Measurements from ENCODE around the gene PRPF6. TPM values are rescaled to one million over a fixed set of nuclear protein-coding genes. Genes with fewer than 3 reads are reported as not detected.
A peak's percentile ranks its signal among the peaks of the same experiment; 100 is the strongest.

PRPF6 gene
- total and polyA plus RNA-seq, 2 of the 13 experiments (the other 11 are each of a cell fraction or from before 2014, with no cell fraction given), result 63.7 to 101 TPM

DNA sequence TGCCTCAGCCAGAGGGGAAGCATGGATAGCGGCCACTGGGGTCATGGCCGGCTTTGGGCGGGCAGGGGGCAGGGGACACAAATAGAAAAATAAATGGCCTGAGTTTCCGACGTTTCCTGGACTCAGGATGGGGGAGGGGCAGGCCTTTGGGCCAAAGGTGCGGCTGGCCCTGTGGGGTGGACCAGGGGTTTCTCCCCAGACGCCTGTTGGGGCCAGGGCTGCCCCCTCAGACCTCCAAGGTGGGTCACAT is 75.6 kb downstream of the PRPF6 start (continued):
- TF ChIP-seq, protein P1, sequence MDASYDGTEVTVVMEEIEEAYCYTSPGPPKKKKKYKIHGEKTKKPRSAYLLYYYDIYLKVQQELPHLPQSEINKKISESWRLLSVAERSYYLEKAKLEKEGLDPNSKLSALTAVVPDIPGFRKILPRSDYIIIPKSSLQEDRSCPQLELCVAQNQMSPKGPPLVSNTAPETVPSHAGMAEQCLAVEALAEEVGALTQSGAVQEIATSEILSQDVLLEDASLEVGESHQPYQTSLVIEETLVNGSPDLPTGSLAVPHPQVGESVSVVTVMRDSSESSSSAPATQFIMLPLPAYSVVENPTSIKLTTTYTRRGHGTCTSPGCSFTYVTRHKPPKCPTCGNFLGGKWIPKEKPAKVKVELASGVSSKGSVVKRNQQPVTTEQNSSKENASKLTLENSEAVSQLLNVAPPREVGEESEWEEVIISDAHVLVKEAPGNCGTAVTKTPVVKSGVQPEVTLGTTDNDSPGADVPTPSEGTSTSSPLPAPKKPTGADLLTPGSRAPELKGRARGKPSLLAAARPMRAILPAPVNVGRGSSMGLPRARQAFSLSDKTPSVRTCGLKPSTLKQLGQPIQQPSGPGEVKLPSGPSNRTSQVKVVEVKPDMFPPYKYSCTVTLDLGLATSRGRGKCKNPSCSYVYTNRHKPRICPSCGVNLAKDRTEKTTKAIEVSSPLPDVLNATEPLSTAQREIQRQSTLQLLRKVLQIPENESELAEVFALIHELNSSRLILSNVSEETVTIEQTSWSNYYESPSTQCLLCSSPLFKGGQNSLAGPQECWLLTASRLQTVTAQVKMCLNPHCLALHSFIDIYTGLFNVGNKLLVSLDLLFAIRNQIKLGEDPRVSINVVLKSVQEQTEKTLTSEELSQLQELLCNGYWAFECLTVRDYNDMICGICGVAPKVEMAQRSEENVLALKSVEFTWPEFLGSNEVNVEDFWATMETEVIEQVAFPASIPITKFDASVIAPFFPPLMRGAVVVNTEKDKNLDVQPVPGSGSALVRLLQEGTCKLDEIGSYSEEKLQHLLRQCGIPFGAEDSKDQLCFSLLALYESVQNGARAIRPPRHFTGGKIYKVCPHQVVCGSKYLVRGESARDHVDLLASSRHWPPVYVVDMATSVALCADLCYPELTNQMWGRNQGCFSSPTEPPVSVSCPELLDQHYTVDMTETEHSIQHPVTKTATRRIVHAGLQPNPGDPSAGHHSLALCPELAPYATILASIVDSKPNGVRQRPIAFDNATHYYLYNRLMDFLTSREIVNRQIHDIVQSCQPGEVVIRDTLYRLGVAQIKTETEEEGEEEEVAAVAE (CRISPR knock-in tag; IDR thresholded peaks at IDR 0.05; ENCODE audit: borderline replicate concordance), result no peak
- TF ChIP-seq, protein P2, sequence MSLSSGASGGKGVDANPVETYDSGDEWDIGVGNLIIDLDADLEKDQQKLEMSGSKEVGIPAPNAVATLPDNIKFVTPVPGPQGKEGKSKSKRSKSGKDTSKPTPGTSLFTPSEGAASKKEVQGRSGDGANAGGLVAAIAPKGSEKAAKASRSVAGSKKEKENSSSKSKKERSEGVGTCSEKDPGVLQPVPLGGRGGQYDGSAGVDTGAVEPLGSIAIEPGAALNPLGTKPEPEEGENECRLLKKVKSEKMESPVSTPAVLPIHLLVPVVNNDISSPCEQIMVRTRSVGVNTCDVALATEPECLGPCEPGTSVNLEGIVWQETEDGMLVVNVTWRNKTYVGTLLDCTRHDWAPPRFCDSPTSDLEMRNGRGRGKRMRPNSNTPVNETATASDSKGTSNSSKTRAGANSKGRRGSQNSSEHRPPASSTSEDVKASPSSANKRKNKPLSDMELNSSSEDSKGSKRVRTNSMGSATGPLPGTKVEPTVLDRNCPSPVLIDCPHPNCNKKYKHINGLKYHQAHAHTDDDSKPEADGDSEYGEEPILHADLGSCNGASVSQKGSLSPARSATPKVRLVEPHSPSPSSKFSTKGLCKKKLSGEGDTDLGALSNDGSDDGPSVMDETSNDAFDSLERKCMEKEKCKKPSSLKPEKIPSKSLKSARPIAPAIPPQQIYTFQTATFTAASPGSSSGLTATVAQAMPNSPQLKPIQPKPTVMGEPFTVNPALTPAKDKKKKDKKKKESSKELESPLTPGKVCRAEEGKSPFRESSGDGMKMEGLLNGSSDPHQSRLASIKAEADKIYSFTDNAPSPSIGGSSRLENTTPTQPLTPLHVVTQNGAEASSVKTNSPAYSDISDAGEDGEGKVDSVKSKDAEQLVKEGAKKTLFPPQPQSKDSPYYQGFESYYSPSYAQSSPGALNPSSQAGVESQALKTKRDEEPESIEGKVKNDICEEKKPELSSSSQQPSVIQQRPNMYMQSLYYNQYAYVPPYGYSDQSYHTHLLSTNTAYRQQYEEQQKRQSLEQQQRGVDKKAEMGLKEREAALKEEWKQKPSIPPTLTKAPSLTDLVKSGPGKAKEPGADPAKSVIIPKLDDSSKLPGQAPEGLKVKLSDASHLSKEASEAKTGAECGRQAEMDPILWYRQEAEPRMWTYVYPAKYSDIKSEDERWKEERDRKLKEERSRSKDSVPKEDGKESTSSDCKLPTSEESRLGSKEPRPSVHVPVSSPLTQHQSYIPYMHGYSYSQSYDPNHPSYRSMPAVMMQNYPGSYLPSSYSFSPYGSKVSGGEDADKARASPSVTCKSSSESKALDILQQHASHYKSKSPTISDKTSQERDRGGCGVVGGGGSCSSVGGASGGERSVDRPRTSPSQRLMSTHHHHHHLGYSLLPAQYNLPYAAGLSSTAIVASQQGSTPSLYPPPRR (CRISPR knock-in tag; IDR thresholded peaks at IDR 0.05; ENCODE audit: borderline replicate concordance), result no peak; the same call in 1 of the 2 replicates
- peak; percentile 56; the same call in 1 of the 2 replicates for TF ChIP-seq MYC (CRISPR knock-in tag; IDR thresholded peaks at IDR 0.05; ENCODE audit: borderline replicate concordance)
- TF ChIP-seq, protein P3, sequence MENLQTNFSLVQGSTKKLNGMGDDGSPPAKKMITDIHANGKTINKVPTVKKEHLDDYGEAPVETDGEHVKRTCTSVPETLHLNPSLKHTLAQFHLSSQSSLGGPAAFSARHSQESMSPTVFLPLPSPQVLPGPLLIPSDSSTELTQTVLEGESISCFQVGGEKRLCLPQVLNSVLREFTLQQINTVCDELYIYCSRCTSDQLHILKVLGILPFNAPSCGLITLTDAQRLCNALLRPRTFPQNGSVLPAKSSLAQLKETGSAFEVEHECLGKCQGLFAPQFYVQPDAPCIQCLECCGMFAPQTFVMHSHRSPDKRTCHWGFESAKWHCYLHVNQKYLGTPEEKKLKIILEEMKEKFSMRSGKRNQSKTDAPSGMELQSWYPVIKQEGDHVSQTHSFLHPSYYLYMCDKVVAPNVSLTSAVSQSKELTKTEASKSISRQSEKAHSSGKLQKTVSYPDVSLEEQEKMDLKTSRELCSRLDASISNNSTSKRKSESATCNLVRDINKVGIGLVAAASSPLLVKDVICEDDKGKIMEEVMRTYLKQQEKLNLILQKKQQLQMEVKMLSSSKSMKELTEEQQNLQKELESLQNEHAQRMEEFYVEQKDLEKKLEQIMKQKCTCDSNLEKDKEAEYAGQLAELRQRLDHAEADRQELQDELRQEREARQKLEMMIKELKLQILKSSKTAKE (CRISPR knock-in tag; IDR thresholded peaks at IDR 0.05; ENCODE audit: borderline replicate concordance), result peak; percentile 69; the same call in 1 of the 2 replicates
- 0 out of 2 replicates have a peak, but pooled peaks have one; percentile 32 for TF ChIP-seq PAX8 (CRISPR knock-in tag; IDR thresholded peaks at IDR 0.05; ENCODE audit: borderline replicate concordance)
- no peak for TF ChIP-seq ZBTB7A (CRISPR knock-in tag; IDR thresholded peaks at IDR 0.05)
- TF ChIP-seq, protein P4, sequence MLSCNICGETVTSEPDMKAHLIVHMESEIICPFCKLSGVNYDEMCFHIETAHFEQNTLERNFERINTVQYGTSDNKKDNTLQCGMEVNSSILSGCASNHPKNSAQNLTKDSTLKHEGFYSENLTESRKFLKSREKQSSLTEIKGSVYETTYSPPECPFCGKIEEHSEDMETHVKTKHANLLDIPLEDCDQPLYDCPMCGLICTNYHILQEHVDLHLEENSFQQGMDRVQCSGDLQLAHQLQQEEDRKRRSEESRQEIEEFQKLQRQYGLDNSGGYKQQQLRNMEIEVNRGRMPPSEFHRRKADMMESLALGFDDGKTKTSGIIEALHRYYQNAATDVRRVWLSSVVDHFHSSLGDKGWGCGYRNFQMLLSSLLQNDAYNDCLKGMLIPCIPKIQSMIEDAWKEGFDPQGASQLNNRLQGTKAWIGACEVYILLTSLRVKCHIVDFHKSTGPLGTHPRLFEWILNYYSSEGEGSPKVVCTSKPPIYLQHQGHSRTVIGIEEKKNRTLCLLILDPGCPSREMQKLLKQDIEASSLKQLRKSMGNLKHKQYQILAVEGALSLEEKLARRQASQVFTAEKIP (CRISPR knock-in tag; IDR thresholded peaks at IDR 0.05; ENCODE audit: borderline replicate concordance), result no peak
- TF ChIP-seq, protein P5, sequence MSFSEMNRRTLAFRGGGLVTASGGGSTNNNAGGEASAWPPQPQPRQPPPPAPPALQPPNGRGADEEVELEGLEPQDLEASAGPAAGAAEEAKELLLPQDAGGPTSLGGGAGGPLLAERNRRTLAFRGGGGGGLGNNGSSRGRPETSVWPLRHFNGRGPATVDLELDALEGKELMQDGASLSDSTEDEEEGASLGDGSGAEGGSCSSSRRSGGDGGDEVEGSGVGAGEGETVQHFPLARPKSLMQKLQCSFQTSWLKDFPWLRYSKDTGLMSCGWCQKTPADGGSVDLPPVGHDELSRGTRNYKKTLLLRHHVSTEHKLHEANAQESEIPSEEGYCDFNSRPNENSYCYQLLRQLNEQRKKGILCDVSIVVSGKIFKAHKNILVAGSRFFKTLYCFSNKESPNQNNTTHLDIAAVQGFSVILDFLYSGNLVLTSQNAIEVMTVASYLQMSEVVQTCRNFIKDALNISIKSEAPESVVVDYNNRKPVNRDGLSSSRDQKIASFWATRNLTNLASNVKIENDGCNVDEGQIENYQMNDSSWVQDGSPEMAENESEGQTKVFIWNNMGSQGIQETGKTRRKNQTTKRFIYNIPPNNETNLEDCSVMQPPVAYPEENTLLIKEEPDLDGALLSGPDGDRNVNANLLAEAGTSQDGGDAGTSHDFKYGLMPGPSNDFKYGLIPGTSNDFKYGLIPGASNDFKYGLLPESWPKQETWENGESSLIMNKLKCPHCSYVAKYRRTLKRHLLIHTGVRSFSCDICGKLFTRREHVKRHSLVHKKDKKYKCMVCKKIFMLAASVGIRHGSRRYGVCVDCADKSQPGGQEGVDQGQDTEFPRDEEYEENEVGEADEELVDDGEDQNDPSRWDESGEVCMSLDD (CRISPR knock-in tag; IDR thresholded peaks at IDR 0.05; ENCODE audit: borderline replicate concordance), result no peak
- TF ChIP-seq POLR2AphosphoS5 (IDR thresholded peaks at IDR 0.05; ENCODE audit: low read depth, low read length), result 0 out of 2 replicates have a peak, but pooled peaks have one; percentile 25
- TF ChIP-seq GABPA (IDR thresholded peaks at IDR 0.05; ENCODE audit: low read depth, low read length), result no peak
- 0 out of 2 replicates have a peak, but pooled peaks have one; percentile 42 for TF ChIP-seq GABPA (CRISPR knock-in tag; IDR thresholded peaks at IDR 0.05; ENCODE audit: low read depth)
- peak; percentile 91 for TF ChIP-seq RXRB (CRISPR knock-in tag; IDR thresholded peaks at IDR 0.05; ENCODE audit: borderline replicate concordance)
- no peak for TF ChIP-seq ISX (CRISPR knock-in tag; conservative IDR thresholded peaks at IDR 0.05)
- TF ChIP-seq PPARG (CRISPR knock-in tag; conservative IDR thresholded peaks at IDR 0.05), result peak; percentile 96

All from HepG2 (cell line).